Measurements from ENCODE around the gene LSM2.

The LSM2 gene

DNA sequence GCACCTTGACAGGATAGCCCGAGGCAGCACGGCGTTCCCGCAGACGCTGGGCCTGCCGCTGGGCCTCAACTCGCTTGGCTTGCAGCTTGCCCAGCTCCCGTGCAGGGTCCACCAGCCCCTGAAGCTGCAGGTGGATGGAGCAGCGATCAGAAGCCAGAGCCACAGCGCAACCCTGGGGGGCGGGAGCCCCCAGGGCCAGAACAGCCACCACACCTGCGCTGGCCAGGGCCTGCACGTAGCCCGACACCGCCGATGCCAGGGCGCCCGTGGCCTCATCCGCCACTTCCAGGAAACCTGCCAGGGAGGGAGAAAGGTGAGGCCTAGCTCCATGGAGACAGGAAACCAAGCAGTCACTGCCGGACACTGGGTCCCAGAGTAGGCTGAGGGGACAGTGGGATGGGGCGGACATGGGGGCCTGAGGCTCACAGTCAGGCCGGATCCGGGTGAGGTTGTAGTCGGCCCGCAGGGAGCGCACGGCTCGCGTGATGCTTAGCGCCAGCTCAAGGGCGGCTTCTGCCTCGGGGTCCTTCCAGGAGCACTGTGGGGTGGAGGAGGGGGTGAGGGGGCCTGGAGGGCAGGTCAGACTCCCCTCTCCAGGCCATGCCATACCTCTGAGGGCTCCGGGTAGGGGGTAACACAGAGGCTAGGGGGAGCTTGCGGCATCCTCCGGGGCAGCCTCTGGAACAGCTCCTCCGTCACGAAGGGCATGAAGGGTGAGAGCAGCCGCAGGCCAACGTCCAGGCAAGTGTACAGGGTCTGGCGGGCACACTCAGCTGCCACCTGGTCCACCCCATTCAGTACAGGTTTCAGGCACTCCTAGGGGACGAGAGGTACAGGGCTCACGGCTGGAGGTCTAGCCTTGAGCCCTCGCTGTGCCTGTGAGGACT, 27.5 kb downstream of the LSM2 start:
- Histone ChIP-seq H3K36me3 (peaks cover 38 to 64% (median 62%) of the 10 kb centered on the region in 3 donors), H3K27ac (no peak overlapping the region), H3K4me1 (peaks cover 0 to 12% (median 8%) of the 10 kb centered on the region in 4 donors), H3K4me3 (no peak overlapping the region), H3K27me3 (no peaks in the 10 kb centered on the region), H3K9me3 (no peaks in the 10 kb centered on the region)
- intact Hi-C loops (cut with DNase I; ENCODE audit: low total_unique reads), result no loop called here
- TF ChIP-seq, protein P1, sequence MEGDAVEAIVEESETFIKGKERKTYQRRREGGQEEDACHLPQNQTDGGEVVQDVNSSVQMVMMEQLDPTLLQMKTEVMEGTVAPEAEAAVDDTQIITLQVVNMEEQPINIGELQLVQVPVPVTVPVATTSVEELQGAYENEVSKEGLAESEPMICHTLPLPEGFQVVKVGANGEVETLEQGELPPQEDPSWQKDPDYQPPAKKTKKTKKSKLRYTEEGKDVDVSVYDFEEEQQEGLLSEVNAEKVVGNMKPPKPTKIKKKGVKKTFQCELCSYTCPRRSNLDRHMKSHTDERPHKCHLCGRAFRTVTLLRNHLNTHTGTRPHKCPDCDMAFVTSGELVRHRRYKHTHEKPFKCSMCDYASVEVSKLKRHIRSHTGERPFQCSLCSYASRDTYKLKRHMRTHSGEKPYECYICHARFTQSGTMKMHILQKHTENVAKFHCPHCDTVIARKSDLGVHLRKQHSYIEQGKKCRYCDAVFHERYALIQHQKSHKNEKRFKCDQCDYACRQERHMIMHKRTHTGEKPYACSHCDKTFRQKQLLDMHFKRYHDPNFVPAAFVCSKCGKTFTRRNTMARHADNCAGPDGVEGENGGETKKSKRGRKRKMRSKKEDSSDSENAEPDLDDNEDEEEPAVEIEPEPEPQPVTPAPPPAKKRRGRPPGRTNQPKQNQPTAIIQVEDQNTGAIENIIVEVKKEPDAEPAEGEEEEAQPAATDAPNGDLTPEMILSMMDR (IDR thresholded peaks at IDR 0.05), result no peak
- no peak for DNase-seq

DNA sequence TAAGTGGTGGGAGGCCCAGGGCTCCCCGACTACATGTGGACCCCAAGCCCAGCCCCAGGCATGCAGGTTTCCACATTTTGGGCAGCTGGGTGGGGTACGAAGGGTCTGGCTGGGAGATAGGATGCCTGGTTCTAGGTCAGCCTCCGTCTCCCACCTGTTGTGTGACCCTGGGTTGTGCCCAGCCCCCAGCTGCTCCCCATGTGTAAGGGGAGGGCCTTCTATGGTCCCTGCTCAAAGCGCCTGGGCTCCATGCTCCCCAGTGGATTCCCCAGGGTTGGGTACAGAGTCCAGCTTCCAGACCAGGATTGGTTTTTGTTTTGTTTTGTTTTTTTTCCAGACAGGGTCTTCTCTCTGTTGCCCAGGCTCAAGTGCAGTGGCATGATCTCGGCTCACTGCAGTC, 28.6 kb downstream of the LSM2 start:
- intact Hi-C loops (cut with DNase I; ENCODE audit: low total_unique reads), result no loop called here
- no peaks in the 10 kb centered on the region for H3K27me3 ChIP-seq
- H3K4me3 ChIP-seq, result no peak overlapping the region
- no peak for DNase-seq
- peaks cover 27 to 55% (median 52%) of the 10 kb centered on the region in 3 donors for H3K36me3 ChIP-seq
- peaks cover 0 to 12% (median 8%) of the 10 kb centered on the region in 4 donors for H3K4me1 ChIP-seq
- no peak overlapping the region for H3K27ac ChIP-seq
- no peaks in the 10 kb centered on the region for H3K9me3 ChIP-seq
- TF ChIP-seq, protein P1 (IDR thresholded peaks at IDR 0.05), result no peak

DNA sequence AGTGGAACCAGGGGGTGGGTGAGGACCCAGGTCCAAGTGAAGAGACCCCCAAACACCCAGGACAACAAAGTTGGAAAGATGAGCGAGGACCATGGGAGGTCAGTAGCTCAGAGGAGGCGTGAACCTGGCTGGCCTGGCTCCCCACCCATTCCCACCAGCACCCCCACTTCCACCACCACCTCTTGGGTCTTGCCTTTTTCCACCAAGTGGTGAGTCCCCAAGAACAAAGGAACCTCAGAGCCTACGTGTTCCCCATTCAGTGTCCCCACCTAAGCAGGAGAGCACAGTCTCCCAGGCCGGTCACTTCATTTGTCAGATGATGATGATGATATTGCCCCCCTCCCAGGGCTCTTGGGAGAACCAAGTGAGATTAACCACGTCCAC, 29.1 kb downstream of the LSM2 start:
- Histone ChIP-seq H3K27ac (no peak overlapping the region), H3K27me3 (no peaks in the 10 kb centered on the region), H3K4me1 (peaks cover 0 to 12% (median 8%) of the 10 kb centered on the region in 4 donors), H3K36me3 (peaks cover 27 to 50% (median 46%) of the 10 kb centered on the region in 3 donors), H3K4me3 (no peak overlapping the region), H3K9me3 (no peaks in the 10 kb centered on the region)
- intact Hi-C loops (cut with DNase I; ENCODE audit: low total_unique reads), result no loop called here
- no peak for DNase-seq
- TF ChIP-seq, protein P1 (IDR thresholded peaks at IDR 0.05), result no peak

DNA sequence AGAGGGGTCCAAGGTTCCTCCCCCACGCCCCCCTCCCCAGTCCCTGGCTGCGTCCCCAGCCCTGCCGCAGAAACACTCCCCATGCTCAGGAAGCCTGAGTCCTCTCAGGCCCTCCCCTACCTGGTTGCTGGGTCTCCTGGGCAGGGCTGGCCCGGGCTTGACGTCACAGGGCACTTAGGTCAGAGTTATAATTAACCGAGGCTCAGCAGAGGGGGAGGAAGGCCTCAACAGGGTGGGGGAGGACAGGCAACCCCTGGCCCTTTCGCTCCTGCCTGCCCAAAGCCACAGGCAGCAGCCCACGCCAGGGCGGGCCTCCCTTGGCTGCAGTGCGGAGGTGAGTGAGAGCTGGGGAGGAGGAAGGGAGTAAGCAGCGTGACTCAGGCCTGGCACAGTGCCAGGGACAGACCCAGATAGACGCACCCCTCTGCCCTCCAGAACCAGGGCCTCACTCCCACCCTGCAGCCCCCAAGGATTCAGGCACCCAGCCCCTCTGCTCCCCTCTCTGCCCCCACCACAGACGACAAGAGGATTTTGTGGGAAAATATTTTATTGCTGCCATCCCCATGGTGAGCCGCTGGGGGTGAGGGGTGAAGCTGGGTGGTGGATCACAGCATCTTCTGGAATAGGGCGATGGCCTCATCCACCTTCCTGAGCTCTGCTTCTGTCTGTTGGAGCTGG, 29.6 kb downstream of the LSM2 start, which contains the start of gene VWA7:
VWA7 (minus strand) TSS at position 340 of the 678 bp plus-strand sequence. CDS start 549 bp downstream, outside the sequence.
- Histone ChIP-seq H3K27me3 (no peaks in the 10 kb centered on the region), H3K27ac (no peak within 1 kb of the TSS), H3K36me3 (peaks cover 25 to 45% (median 41%) of the 10 kb centered on the region in 3 donors), H3K9me3 (no peaks in the 10 kb centered on the region), H3K4me1 (peaks cover 0 to 12% (median 8%) of the 10 kb centered on the region in 4 donors), H3K4me3 (no peak within 1 kb of the TSS)
- TF ChIP-seq, protein P1 (IDR thresholded peaks at IDR 0.05), result no peak
- peak in 1 of 2 donors; percentile 73 for DNase-seq
- intact Hi-C loops (cut with DNase I; ENCODE audit: low total_unique reads), result no loop called here

DNA sequence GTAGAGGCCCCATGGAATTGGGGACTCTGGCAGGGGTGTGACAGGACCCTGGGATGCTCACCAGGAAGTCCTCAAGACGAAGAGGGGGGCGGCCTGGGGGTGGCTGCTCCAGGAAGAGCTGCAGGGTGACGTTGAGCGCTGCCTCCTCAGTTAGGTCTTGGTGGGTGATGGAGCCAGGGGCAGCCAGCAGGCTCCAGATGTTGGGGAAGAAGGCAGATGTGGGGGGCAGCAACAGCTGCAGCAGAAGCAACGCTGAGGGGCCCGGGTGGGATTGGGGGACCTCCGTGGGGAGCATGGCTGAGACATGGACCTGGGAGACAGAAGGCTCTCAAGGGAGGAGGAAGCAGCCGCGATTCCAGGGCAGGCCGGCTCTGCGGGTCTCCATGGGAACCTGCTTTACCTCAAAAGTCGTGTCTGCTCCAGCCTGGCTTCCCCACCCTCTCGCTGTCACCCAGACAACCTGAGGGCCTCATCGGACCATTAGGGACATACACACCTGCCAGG, 30.2 kb downstream of the LSM2 start:
- no peaks in the 10 kb centered on the region for H3K27me3 ChIP-seq
- peaks cover 21 to 39% (median 35%) of the 10 kb centered on the region in 3 donors for H3K36me3 ChIP-seq
- intact Hi-C loops (cut with DNase I; ENCODE audit: low total_unique reads), result no loop called here
- H3K27ac ChIP-seq, result no peak overlapping the region
- H3K9me3 ChIP-seq, result no peaks in the 10 kb centered on the region
- H3K4me1 ChIP-seq, result peaks cover 0 to 12% (median 8%) of the 10 kb centered on the region in 4 donors
- TF ChIP-seq, protein P1 (IDR thresholded peaks at IDR 0.05), result no peak
- no peak overlapping the region for H3K4me3 ChIP-seq
- no peak for DNase-seq
